ENCODE data around the gene AK2. TPM values are rescaled to one million over a fixed set of nuclear protein-coding genes. Genes with fewer than 3 reads are reported as not detected.

The AK2 gene
- total RNA-seq, 1 experiment from 2014 or later = 159 TPM

DNA sequence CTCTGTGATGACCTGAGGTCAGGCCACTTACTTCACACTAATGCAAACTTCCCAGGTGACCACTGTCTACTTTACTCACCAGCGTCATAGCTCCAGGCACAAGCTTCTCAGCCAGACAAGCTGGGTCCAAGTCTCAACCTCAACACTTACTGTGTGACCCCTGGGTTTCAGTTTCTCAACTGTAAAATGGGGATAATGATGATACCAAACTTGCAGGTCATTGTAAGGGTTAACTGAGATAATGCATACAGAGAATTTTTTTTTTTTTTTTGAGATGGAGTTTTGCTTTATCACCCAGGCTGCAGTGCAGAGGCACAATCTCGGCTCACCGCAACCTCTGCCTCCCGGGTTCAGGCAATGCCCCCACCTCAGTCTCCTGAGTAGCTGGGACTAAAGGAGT, 34.7 kb downstream of the AK2 start:
- Histone ChIP-seq H3K4me2 (ENCODE audit: insufficient read depth, insufficient read length, low read length) (no peak overlapping the region), H4K91ac (ENCODE audit: insufficient read length, low read depth, low read length) (no peak overlapping the region), H3K18ac (ENCODE audit: insufficient read length, low read depth, low read length) (no peak overlapping the region), H3T11ph (ENCODE audit: low read length) (no peak overlapping the region), H2BK12ac (ENCODE audit: insufficient read length, low read depth, low read length) (no peak overlapping the region), H3K23ac (ENCODE audit: insufficient read length, low read depth, low read length) (no peak overlapping the region), H3K9me3 (ENCODE audit: control insufficient read depth, low read depth, low read length) (no peaks in the 10 kb centered on the region), H2AK5ac (ENCODE audit: insufficient read length, low read length) (no peak overlapping the region), H3K23me2 (ENCODE audit: insufficient read length, low read depth, low read length, poor library complexity, severe bottlenecking) (no peaks in the 10 kb centered on the region), H3K4me1 (ENCODE audit: insufficient read depth, low read length) (no peaks in the 10 kb centered on the region), H3K79me1 (ENCODE audit: insufficient read depth, low read depth, low read length, poor library complexity, severe bottlenecking) (no peaks in the 10 kb centered on the region), H2BK20ac (ENCODE audit: low read depth, low read length, poor library complexity, severe bottlenecking) (no peak overlapping the region), H3K14ac (ENCODE audit: insufficient read depth, low read length) (no peak overlapping the region), H4K8ac (replicated peaks; ENCODE audit: insufficient read length, low read depth, low read length) (no peak overlapping the region), H4K5ac (ENCODE audit: insufficient read length, low read depth, low read length) (no peak overlapping the region), H3K27me3 (ENCODE audit: insufficient read depth, low read length) (no peaks in the 10 kb centered on the region), H2BK120ac (ENCODE audit: low read depth, low read length, poor library complexity, severe bottlenecking) (no peak overlapping the region), H3K56ac (ENCODE audit: insufficient read length, low read depth, low read length) (no peak overlapping the region), H2AFZ (ENCODE audit: low read length) (no peak overlapping the region), H4K20me1 (ENCODE audit: control insufficient read depth, insufficient read depth, insufficient read length) (no peaks in the 10 kb centered on the region), H3K79me2 (ENCODE audit: insufficient read depth, low read length) (no peaks in the 10 kb centered on the region), H3K4ac (ENCODE audit: low read depth, low read length) (no peak overlapping the region), H3K9ac (ENCODE audit: extremely low read depth, insufficient read length, low read length) (no peak overlapping the region), H2BK15ac (ENCODE audit: low read depth, low read length) (no peak overlapping the region), H2BK5ac (ENCODE audit: insufficient read length, low read length) (no peak overlapping the region), H3K27ac (ENCODE audit: insufficient read length, low read depth, low read length) (no peak overlapping the region)
- H3K4me1 Mint-ChIP-seq = peaks cover 21 to 29% of the 10 kb centered on the region in 2 experiments
- no CpG with 5 or more reads among the region's 4 CpGs for WGBS (ENCODE audit: extremely low coverage, insufficient read length, low lambda C conversion rate)
- no peaks in the 10 kb centered on the region for H3K9me3 Mint-ChIP-seq
- H3K27ac Mint-ChIP-seq = no peak overlapping the region
- TF ChIP-seq, protein P1, sequence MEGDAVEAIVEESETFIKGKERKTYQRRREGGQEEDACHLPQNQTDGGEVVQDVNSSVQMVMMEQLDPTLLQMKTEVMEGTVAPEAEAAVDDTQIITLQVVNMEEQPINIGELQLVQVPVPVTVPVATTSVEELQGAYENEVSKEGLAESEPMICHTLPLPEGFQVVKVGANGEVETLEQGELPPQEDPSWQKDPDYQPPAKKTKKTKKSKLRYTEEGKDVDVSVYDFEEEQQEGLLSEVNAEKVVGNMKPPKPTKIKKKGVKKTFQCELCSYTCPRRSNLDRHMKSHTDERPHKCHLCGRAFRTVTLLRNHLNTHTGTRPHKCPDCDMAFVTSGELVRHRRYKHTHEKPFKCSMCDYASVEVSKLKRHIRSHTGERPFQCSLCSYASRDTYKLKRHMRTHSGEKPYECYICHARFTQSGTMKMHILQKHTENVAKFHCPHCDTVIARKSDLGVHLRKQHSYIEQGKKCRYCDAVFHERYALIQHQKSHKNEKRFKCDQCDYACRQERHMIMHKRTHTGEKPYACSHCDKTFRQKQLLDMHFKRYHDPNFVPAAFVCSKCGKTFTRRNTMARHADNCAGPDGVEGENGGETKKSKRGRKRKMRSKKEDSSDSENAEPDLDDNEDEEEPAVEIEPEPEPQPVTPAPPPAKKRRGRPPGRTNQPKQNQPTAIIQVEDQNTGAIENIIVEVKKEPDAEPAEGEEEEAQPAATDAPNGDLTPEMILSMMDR (conservative IDR thresholded peaks at IDR 0.05) = no peak
- H3K27me3 Mint-ChIP-seq (ENCODE audit: low read depth) = no peaks in the 10 kb centered on the region; the same call in 1 of the 2 replicates
- H3K4me3 Mint-ChIP-seq = no peak overlapping the region
- H3K36me3 Mint-ChIP-seq (ENCODE audit: insufficient read depth in 1 of 3, low read depth in 3 of 3) = peaks cover 0 to 2% (median 0%) of the 10 kb centered on the region in 3 experiments; a peak in 1 of 7 replicates
- no peak for DNase-seq
